Transverse colon (tissue), 4 donors: ENCODE measurements around the gene RBM47.

Experiments used
- CTCF ChIP-seq, 5 experiments: fragments of 200-600 bp in 3 of 5; fragments of 450-650 bp in 2 of 5; sonication (generic) in 3 of 5; IDR thresholded peaks; 1 replicate in 2 of 5; 2 replicates in 3 of 5; pipeline ENCODE4 v1.5.1; 2016 to 2017; ENCODE audit warnings: antibody characterized with exemption in 5 of 5, inconsistent platforms in 3 of 5, mild to moderate bottlenecking in 2 of 5, moderate library complexity in 1 of 5
- POLR2AphosphoS5 ChIP-seq, 3 donors: sonication (generic); formaldehyde crosslinking; IDR thresholded peaks; one replicate each; pipeline ENCODE4 v1.6.1; 2016; ENCODE audit warnings: antibody characterized with exemption in 3 of 3

GRCh38 chr4:40575846-40576245, 53.8 kb downstream of the RBM47 start:
- no peak for TF ChIP-seq CTCF (IDR thresholded peaks at IDR 0.05)
- TF ChIP-seq POLR2AphosphoS5 (IDR thresholded peaks at IDR 0.05), result no peak
